CD4-positive, alpha-beta T cell treated with Interleukin-6 at 100 ng/mL for 8 hours (primary cell): ENCODE measurements around the gene SLC16A13.

ENCODE experiments used
- DNase-seq: peaks from one replicate; pipeline ENCODE4 v3.0.0-alpha.2; 2020; ENCODE audit warnings: mixed read lengths, low spot score

SLC16A13 gene

GRCh38 chr17:7014261-7014994, 21.4 kb upstream of the SLC16A13 start:
- DNase-seq: peak; percentile 98

DNA sequence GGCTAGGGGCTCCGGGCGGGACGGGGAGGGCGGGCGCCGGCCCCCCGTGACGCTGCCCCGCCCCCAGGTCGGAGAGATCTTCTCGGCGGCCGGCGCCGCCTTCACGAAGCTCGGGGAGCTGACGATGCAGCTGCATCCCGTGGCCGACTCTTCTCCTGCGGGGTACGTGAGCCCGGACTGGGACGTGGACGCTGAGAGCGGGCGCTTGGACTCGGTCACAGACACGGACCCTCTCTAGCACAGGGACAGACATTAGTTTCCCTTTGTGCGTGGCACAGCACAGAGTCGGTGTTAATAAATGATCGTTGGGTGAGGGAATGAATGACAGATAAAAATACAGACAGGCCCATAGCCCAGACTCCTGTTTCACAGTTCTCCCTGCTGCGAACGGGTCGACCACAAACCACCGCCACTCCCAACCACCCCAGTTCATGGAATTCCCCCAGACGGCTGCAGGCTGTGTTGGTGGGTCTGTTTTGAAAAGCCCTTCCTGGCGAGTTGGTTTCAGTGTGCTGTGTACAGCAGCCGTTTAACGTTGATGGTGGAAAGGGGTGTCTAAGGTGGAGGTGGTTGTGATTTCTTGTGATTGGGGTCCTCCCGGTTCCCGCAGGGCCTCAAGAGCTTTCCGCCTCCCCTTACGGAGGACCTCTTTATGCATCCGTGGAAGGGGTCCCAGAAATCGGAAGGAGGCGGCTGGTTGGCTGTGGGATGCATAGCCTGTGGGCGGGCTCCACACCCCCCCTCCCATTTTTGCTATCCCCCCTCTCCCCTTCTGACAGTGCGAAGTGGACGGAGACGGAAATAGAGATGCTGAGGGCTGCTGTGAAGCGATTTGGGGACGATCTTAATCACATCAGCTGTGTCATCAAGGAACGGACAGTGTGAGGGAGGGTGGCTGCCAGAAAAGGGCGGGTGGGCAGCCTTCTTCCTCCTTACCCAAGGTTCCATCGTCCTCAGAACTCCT, 20.5 kb upstream of the SLC16A13 start:
- peak; percentile 79 for DNase-seq

DNA sequence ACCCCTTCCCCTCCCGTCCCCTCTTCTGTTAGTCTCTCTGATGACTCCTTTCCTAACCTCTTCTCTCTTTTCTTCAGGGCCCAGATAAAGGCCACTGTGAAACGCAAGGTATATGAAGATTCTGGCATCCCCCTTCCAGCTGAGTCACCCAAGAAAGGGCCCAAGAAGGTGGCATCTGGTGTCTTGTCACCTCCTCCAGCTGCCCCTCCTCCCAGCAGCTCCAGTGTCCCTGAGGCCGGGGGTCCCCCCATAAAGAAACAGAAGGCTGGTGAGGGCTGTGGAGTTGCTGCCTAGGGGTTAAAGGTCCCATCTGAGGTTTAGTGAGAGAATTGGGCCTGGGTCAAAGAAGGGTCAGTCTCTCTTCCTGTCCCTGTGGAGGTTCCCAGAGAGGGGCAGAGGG, 19.4 kb upstream of the SLC16A13 start:
- no peak for DNase-seq

- no peak for DNase-seq
These were observed 18.7 kb upstream of the SLC16A13 start for GRCh38 chr17:7016886-7017826.

- no peak for DNase-seq
These were observed 18.0 kb upstream of the SLC16A13 start for GRCh38 chr17:7017827-7018200.

DNA sequence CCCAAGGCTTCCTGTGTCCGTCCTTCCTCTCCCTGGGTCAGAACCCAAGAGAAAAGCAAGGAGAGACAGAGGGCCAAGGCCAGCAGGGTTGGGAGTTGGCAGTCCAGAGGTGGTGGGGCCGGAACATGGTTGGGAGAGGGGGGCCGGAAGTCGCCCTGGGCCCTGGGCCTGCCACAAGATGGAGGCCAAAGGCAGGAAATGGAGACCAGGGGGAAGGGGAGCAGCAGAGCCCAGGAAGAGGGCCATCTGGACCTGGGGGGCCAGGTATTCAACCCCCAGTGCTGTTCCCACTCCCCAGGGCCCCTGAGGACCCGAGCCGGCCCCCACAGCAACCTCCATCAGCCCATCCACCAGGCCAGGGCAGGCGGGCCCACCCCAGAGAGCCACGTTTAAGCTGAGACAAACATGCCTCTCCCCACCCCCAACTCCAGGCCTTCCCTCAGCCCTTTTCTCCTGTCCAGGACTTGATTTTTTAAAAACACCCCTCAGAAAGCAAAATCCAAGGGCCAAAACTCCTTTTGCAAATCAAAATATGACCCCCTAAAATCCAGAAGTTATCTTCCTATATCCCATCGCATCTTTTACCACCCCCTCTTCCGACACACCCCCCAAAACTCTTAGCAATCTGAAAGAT, 17.4 kb upstream of the SLC16A13 start:
- no peak for DNase-seq

DNA sequence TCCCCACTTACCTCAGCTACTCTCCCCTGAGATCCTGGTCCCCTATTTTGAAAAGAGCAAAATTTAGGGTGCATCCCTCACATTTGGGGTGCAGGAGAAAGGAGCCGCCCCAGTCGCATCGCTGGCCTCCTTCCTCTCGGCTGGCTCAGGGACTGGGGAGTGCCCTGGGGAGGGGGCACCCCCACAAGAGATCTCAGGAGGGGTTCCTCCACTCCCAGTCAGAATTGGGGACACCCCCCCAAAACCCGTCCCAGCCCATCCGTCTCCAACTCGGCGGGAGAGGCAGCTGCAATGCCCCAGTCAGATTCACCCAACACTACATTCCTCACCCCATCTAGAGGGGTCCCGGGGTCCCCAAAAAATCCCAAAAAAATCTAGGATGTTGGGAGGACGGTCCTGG, 16.4 kb upstream of the SLC16A13 start:
- no peak for DNase-seq

GRCh38 chr17:7019839-7020519, 15.8 kb upstream of the SLC16A13 start:
- DNase-seq: no peak

- no peak for DNase-seq
These were observed 14.7 kb upstream of the SLC16A13 start for GRCh38 chr17:7020894-7021664.

DNA sequence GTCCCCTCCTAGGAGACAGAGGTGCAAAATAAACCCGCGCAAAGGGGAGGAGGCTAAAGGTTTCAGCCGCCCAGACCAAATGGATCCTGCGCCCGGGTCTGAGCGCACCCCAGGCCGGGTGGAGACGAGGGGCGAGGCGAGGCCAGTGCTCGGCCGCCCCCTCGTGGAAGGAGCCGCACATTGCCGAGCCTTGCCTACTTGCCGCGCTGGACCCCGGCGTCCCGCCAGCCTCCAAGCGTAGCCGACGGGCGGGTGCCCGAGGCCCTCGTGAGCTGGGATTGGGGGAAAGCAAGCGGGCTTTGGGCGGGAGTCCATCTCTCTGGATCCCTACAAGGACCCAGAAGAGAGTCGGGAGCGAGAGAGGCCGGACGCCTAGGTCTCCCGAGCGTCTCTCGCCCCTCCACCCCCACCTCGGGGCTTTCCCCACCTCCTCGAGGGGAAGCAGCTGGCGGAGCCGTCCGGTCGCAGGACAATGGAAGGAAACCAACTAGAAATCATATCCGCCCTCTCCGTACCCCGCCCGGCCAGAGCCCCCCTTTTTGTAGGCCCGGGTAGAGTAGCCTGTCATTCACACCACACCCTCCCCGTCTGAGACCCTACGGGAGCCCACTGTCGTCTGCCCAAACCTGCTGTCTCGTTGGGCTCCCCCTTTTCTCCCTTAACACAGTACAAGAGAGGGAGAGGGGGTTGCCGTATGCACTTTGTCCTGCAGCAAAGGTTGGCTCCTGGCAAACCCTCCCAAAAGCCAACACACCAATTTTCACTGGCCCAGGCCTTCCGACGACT, 13.6 kb upstream of the SLC16A13 start:
- peak; percentile 69 for DNase-seq

- no peak for DNase-seq
These were observed 12.8 kb upstream of the SLC16A13 start, which contains the start of gene BCL6B for GRCh38 chr17:7022781-7023571. BCL6B (plus strand) TSS chr17:7023050; CDS start chr17:7023672, 622 bp downstream.

DNA sequence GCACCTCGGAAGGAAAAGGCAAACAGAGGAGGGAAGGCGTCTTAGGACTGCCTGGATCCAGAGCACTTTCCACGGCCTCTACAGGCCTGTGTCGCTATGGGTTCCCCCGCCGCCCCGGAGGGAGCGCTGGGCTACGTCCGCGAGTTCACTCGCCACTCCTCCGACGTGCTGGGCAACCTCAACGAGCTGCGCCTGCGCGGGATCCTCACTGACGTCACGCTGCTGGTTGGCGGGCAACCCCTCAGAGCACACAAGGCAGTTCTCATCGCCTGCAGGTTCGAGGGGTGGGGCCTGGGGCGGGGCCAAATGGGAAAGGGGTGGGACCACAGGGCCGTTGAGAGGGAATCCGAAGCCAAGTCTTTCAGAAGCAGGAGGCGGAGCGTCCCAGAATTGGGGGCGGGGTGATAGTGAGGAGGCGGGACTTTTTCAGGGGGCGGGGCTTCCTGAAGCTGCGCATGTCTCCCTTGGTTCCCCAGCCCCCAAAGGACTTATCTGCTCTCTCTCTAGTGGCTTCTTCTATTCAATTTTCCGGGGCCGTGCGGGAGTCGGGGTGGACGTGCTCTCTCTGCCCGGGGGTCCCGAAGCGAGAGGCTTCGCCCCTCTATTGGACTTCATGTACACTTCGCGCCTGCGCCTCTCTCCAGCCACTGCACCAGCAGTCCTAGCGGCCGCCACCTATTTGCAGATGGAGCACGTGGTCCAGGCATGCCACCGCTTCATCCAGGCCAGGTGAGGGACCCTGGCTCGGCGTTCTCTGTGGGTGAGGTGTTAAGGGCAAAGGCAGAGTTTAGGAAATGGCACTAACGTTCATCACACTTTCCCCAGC, 12.0 kb upstream of the SLC16A13 start:
- peak; percentile 92 for DNase-seq

DNA sequence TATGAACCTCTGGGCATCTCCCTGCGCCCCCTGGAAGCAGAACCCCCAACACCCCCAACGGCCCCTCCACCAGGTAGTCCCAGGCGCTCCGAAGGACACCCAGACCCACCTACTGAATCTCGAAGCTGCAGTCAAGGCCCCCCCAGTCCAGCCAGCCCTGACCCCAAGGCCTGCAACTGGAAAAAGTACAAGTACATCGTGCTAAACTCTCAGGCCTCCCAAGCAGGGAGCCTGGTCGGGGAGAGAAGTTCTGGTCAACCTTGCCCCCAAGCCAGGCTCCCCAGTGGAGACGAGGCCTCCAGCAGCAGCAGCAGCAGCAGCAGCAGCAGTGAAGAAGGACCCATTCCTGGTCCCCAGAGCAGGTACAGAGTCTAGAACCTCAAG, 11.4 kb upstream of the SLC16A13 start:
- no peak for DNase-seq

- no peak for DNase-seq
These were observed 10.6 kb upstream of the SLC16A13 start for GRCh38 chr17:7025245-7025644.

DNA sequence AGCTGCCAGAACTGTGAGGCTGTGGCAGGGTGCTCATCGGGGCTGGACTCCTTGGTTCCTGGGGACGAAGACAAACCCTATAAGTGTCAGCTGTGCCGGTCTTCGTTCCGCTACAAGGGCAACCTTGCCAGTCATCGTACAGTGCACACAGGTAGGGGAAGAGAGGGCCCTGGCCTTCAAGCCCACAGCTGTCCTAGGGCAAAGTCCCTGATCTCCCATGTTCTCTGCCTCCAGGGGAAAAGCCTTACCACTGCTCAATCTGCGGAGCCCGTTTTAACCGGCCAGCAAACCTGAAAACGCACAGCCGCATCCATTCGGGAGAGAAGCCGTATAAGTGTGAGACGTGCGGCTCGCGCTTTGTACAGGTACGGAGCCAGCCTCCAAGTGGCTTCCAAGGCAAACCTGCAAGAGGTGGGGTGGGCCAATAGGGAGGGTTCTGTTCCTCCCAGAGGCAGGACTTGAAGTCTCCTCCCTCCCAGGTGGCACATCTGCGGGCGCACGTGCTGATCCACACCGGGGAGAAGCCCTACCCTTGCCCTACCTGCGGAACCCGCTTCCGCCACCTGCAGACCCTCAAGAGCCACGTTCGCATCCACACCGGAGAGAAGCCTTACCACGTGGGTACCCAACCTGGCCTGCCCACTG, 9.2 kb upstream of the SLC16A13 start:
- DNase-seq: no peak

GRCh38 chr17:7027335-7027734, 8.5 kb upstream of the SLC16A13 start:
- no peak for DNase-seq

GRCh38 chr17:7029096-7029495, 6.7 kb upstream of the SLC16A13 start:
- DNase-seq: no peak
